Endometrial microvascular endothelial cells (primary cell): Measurements from ENCODE around the gene HCN2. TPM values are rescaled to one million over a fixed set of nuclear protein-coding genes. Genes with fewer than 3 reads are reported as not detected.

Experiments used
- in situ Hi-C: cut with HindIII; loops from 2 replicates; pipeline ENCODE4 v1.10.0; 2017; ENCODE audit warnings: low sequenced_read_pairs, low pct_unique_long_range_greater_than_20kb; ENCODE audit errors: inconsistent ontology term
- total RNA-seq: library from RNA; depleted of rRNA; stranded (reverse); fragments of >200 nt; gene quantifications from one replicate; pipeline ENCODE4 v1.2.3, GENCODE V29; 2015; ENCODE audit errors: inconsistent ontology term

Gene HCN2
- total RNA-seq, 1 donor from 2014 or later: 0.37 TPM

GRCh38 chr19:570251-570686, 19.4 kb upstream of the HCN2 start:
- in situ Hi-C loops: no loop called here

GRCh38 chr19:570937-571565, 18.6 kb upstream of the HCN2 start:
- in situ Hi-C loops: no loop called here

- in situ Hi-C loops: no loop called here
Observed at GRCh38 chr19:571566-571974, 18.1 kb upstream of the HCN2 start.

GRCh38 chr19:572140-572742, 17.4 kb upstream of the HCN2 start, which contains the start of gene BSG:
Gene BSG (plus strand): TSS chr19:572596. CDS start chr19:572635, 39 bp downstream.
- in situ Hi-C loops: no loop called here

GRCh38 chr19:572743-573518, 16.8 kb upstream of the HCN2 start:
- in situ Hi-C loops: no loop called here

- in situ Hi-C loops: no loop called here
Observed at GRCh38 chr19:573519-573825, 16.2 kb upstream of the HCN2 start.

GRCh38 chr19:574658-575526, 14.8 kb upstream of the HCN2 start:
- in situ Hi-C loops: no loop called here

- in situ Hi-C loops: no loop called here
Observed at GRCh38 chr19:575527-576506, 13.9 kb upstream of the HCN2 start.

- in situ Hi-C loops: no loop called here
Observed at GRCh38 chr19:576768-577438, 12.8 kb upstream of the HCN2 start.

- in situ Hi-C loops: no loop called here
Observed at GRCh38 chr19:577439-578392, 12.0 kb upstream of the HCN2 start.

GRCh38 chr19:579111-579841, 10.4 kb upstream of the HCN2 start:
- in situ Hi-C loops: no loop called here

- in situ Hi-C loops: no loop called here
Observed at GRCh38 chr19:579842-580155, 9.9 kb upstream of the HCN2 start.

- in situ Hi-C loops: no loop called here
Observed at GRCh38 chr19:580274-580835, 9.3 kb upstream of the HCN2 start.

GRCh38 chr19:581399-582111, 8.1 kb upstream of the HCN2 start:
- in situ Hi-C loops: no loop called here

- in situ Hi-C loops: no loop called here
Observed at GRCh38 chr19:582497-583197, 7.0 kb upstream of the HCN2 start.
